Measurements from ENCODE around the gene ZMIZ1.
A peak's percentile ranks its signal among the peaks of the same experiment; 100 is the strongest.

The ZMIZ1 gene

GRCh38 chr10:79344502-79345195, 275.9 kb downstream of the ZMIZ1 start:
- DNase-seq (ENCODE audit: low spot score) = no peak

GRCh38 chr10:79345241-79346011, 276.7 kb downstream of the ZMIZ1 start:
- no peak for DNase-seq (ENCODE audit: low spot score)

GRCh38 chr10:79346012-79346340, 277.2 kb downstream of the ZMIZ1 start:
- DNase-seq (ENCODE audit: low spot score) = no peak

GRCh38 chr10:79346388-79347225, 277.8 kb downstream of the ZMIZ1 start:
- DNase-seq (ENCODE audit: low spot score) = no peak

- peak; percentile 92 for DNase-seq (ENCODE audit: low spot score)
These were observed 278.6 kb downstream of the ZMIZ1 start, which contains the start of gene PPIF for GRCh38 chr10:79347226-79347893. Gene PPIF (plus strand): TSS chr10:79347469. CDS start chr10:79347549, 80 bp downstream.

GRCh38 chr10:79347894-79348639, 279.3 kb downstream of the ZMIZ1 start:
- peak; percentile 76 for DNase-seq (ENCODE audit: low spot score)

GRCh38 chr10:79348640-79348988, 279.8 kb downstream of the ZMIZ1 start:
- DNase-seq (ENCODE audit: low spot score) = no peak

GRCh38 chr10:79349072-79349491, 280.3 kb downstream of the ZMIZ1 start:
- DNase-seq (ENCODE audit: low spot score) = no peak

- no peak for DNase-seq (ENCODE audit: low spot score)
These were observed 281.1 kb downstream of the ZMIZ1 start for GRCh38 chr10:79349766-79350406.

- DNase-seq (ENCODE audit: low spot score) = no peak
These were observed 281.8 kb downstream of the ZMIZ1 start for GRCh38 chr10:79350407-79351154.

GRCh38 chr10:79351332-79351731, 282.6 kb downstream of the ZMIZ1 start:
- DNase-seq (ENCODE audit: low spot score) = no peak

GRCh38 chr10:79352035-79352877, 283.5 kb downstream of the ZMIZ1 start:
- no peak for DNase-seq (ENCODE audit: low spot score)

- no peak for DNase-seq (ENCODE audit: low spot score)
These were observed 284.2 kb downstream of the ZMIZ1 start for GRCh38 chr10:79353000-79353406.

GRCh38 chr10:79353726-79354125, 285.0 kb downstream of the ZMIZ1 start:
- no peak for DNase-seq (ENCODE audit: low spot score)

GRCh38 chr10:79354141-79354540, 285.4 kb downstream of the ZMIZ1 start:
- DNase-seq (ENCODE audit: low spot score) = no peak

GRCh38 chr10:79354615-79355014, 285.8 kb downstream of the ZMIZ1 start:
- DNase-seq (ENCODE audit: low spot score) = no peak

- no peak for DNase-seq (ENCODE audit: low spot score)
These were observed 286.8 kb downstream of the ZMIZ1 start for GRCh38 chr10:79355420-79356017.

GRCh38 chr10:79356104-79356503, 287.3 kb downstream of the ZMIZ1 start:
- no peak for DNase-seq (ENCODE audit: low spot score)

GRCh38 chr10:79357180-79357579, 288.4 kb downstream of the ZMIZ1 start:
- no peak for DNase-seq (ENCODE audit: low spot score)
